Right lobe of liver (tissue), 4 donors: ENCODE data around the gene SSH2.

ENCODE experiments used
- CTCF ChIP-seq, 4 donors: fragments of 200-600 bp in 3 of 4; fragments of 450-650 bp in 1 of 4; IDR thresholded peaks; one replicate each; pipeline versions ENCODE4 v1.5.1 to v1.8.0; 2016 to 2022; ENCODE audit warnings: antibody characterized with exemption in 4 of 4, mild to moderate bottlenecking in 2 of 4
- POLR2A ChIP-seq: fragments of 450-650 bp; IDR thresholded peaks from one replicate; pipeline ENCODE4 v1.6.1; 2017; ENCODE audit warnings: antibody characterized with exemption, mild to moderate bottlenecking
- donor health status: DM: no; HTN: no; CAD: no.
- donor health status: DM: no; HTN: no; CAD: no.
- donor health status: DM: no; HTN: yes; CAD: no.

- TF ChIP-seq CTCF (IDR thresholded peaks at IDR 0.05) (no peak), POLR2A (no peak)
Measured at GRCh38 chr17:29716566-29716965, 213.5 kb downstream of the SSH2 start.
